ENCODE results near the gene PKD2L2.
"Not testable (repeated sequence)": the region's sequence is repeated elsewhere in the genome, so short reads cannot be mapped to it uniquely, and the experiment has no call there.

Gene PKD2L2

DNA sequence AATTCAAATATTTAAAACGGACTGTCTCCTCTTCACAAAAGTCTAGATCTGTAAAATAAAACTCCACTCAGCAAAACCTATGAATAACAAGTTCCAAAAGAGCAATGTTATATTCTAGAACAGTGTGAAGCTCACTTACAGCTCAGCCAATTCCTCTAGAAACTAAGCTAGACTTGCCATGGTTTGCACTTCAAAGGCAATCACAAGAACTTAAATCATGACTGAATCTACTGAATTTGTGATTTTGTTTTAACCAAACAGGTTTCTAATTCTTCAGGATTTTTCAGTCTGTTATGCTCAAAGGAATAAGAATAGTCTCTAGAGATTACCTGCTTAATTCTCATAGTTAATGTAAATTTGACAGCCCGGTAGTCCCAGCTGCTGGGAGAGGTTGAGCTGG is 1.4 kb upstream of the PKD2L2 start:
- DNase-seq (ENCODE audit: low read depth in 1 of 2, low spot score in 1 of 2) = no peak

DNA sequence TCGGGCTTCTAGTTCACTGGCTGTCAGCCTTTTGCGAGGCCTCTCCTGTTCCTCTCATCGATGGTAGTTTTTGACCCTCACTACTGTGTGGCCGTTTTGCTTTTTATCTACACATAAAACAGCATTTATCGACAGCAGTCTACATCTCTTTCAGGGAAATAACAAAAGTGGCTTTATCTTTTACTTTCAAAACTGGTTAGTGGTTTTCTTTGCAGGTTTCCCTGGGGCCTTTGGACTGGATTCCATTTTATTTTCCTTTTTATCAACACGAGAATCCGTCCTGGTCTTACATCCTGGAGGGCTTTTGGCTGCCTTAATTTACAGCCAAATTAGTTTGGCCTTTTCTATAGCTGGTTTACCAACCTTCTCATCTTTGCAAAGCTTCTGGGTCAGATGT is 793 bp upstream of the PKD2L2 start:
- no peak for DNase-seq (ENCODE audit: low read depth in 1 of 2, low spot score in 1 of 2)

DNA sequence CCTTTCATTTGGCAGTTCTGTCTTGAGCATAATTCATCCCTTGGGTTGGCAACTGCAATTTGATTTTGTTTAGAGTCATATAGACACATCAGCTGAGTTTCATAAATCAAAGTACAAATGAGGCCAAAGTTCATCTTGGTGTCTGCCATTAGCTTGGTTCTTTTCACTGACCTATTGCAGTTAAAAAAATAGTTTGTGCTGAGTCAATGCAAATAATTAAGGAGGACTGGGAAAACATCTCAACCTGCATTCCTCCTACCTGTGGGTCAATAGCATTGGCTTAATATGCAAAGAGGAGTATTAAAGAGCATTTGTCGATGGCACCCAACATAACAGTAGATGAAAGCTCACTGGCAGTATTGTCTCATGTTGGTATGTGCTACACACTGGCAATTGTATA is 1.6 kb downstream of the PKD2L2 start:
- DNase-seq (ENCODE audit: low read depth in 1 of 2, low spot score in 1 of 2) = no peak

DNA sequence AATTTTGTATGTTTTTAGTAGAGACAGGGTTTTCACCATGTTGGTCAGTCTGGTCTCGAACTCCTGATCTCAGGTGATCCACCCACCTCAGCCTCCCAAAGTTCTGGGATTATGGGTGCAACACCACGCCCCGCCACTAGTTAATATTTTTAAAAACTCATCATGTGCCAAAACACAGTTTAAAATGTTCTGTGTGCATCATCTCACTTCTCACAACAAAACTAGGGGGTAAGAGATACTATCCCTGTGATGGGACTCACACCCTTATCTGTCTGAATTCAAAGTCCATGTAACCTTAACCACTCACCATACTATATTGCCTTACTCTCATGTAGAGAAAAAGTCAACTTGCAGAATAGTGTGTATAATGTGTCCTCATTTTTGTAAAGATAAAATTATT is 2.6 kb downstream of the PKD2L2 start:
- DNase-seq (ENCODE audit: low read depth in 1 of 2, low spot score in 1 of 2) = no peak

DNA sequence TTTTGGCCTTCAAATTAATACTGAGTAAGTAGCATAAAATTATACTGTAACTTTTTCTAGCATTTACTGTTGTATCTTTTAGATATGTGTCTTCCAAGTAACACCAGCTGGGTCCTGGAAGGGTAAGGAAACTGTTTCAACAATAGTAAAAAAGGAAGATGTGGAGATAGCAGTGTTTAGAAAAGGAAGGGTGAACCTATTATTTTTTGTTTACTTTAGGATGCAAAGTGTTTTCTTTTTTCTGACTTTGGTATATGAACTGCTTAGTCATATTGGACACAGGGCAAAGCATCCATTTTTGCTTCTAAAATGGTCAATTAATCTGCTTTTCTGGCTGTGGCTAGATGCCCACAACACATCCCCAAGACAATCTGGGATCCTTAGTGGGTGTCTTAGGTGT is 5.3 kb downstream of the PKD2L2 start:
- DNase-seq (ENCODE audit: low read depth in 1 of 2, low spot score in 1 of 2) = no peak

DNA sequence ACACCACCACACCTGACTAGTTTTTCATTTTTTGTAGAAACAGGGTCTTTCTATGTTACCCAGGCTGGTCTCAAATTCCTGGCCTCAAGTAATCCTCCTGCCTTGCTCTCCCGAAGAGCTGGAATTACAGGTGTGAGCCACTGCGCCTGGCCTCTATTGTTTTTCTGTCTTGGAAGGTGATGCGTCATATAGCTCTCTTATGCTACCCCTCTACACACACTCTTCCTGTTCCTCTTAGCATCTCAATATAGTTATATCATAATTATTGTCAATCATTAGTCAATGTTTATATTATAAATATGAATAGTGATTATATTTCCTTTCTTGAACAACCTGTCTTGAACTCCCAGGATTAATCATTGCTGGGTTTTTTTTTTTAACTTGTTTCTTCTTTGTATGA is 7.3 kb downstream of the PKD2L2 start:
- no peak for DNase-seq (ENCODE audit: low read depth in 1 of 2, low spot score in 1 of 2)

DNA sequence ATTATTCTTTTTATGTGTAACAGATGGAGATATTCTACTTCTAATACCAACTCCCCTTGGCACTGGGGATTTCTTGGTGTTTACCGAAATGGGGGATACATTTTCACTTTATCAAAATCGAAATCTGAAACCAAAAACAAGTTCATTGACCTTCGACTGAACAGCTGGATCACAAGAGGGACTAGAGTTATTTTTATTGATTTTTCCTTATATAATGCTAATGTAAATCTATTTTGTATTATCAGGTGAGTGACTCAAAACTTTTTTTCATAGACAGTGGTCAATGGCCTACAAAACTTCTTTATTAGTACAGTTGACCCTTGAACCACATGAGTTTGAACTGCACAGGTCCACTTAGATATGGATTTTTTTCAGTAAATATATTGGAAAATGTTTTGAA is 10.2 kb downstream of the PKD2L2 start:
- no peak for DNase-seq (ENCODE audit: low read depth in 1 of 2, low spot score in 1 of 2)

DNA sequence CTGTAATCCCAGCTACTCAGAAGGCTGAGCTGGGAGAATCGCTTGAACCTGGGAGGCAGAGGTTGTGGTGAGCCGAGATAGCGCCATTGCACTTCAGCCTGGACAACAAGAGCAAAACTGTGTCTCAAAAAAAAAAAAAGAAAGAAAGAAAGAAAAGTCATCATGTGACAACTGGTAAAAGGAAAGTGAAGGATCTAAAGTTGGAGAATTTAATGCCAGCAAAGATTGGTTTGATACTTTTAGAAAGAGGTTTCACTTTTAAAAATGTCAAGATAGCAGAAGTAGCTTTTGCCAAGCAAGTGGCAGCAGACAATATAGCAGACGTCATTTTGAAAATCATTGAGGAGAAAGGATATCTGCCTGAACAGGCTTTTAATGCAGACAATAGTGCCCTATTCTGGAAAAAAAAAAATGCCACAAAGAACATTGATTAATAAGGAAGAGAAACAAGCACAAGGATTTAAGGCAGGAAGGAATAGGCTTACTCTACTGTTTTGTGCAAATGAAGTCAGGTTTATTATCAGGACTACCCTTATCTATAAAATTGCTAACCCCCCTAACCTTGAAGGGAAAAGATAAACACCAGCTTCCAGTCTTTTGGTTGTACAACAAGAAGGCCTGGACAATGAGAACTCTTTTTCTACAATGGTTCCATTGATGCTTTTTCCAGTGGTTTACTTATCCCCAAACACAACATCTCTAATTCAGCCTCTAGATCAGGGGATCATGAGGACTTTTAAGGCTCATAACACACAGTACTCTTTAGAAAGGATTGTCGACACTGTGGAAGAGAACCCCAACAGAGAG is 12.0 kb downstream of the PKD2L2 start:
- DNase-seq (ENCODE audit: low read depth in 1 of 2, low spot score in 1 of 2) = no peak

DNA sequence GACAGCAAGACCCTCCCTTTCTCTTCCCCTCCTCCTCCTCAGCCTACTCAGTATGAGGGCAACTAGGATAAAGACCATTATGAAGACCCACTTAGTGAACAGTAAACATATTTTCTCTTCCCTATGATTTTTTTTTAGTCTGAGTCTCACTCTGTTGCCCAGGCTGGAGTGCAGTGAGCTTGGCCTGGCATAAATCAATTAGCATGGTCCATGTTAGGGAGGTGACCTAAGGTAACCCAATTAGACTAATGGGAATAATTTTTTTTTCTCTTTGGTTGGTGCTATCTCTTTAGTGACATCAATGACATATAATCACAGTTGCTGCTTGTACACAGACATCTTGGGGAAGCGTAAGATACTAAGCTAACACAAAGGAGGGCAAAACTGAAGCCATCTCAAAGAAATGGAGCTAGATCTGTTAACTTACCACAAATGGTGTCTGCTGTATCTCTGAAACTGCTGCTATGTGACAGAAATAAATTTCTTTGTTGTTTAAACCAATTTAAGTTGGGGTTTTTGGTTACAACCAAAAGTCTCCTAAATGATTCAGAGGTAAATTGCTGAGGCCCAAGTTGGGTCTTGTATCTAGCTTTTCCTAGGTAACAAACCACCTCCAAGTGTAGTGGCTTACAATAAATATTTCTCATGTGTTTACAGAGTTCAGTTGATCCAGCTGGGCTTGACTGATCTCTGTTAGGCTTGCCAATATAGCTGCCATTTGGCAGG is 13.3 kb downstream of the PKD2L2 start:
- no peak for DNase-seq (ENCODE audit: low read depth in 1 of 2, low spot score in 1 of 2)

DNA sequence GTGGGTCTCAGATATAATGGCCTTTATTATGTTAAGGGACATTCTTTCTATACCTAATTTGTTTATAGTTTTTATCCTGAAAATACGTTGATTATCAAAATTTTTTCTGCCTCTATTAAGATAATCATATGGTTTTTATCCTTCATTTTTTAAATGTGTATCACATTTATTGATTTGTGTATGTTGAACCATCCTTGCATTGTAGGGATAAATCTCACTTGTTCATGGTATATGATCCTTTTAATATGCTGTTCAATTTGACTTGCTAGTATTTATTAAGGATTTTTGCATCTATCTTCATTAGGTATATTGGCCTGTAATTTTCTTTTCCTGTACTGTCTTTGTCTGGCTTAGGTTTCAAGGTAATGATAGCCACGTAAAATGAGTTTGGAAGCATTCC is 25.5 kb downstream of the PKD2L2 start:
- DNase-seq (ENCODE audit: low read depth in 1 of 2, low spot score in 1 of 2) = no peak

DNA sequence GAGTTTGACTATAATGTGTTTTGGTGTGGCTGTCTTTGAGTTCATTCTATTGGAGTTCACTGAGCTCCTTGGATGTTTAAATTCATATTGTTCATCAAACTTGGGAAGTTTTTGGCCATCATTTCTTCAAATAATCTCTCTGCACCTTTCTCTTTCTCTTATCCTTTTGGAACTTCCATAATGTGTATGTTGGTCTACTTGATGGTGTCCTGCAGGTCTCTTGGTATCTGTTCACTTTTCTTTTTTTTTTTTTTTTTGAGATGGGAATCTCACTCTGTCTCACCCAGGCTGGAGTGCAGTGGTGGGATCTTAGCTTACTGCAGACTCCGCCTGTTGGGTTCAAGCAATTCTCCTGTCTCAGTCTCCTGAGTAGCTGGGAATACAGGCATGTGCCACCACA is 27.7 kb downstream of the PKD2L2 start:
- no peak for DNase-seq (ENCODE audit: low read depth in 1 of 2, low spot score in 1 of 2)

DNA sequence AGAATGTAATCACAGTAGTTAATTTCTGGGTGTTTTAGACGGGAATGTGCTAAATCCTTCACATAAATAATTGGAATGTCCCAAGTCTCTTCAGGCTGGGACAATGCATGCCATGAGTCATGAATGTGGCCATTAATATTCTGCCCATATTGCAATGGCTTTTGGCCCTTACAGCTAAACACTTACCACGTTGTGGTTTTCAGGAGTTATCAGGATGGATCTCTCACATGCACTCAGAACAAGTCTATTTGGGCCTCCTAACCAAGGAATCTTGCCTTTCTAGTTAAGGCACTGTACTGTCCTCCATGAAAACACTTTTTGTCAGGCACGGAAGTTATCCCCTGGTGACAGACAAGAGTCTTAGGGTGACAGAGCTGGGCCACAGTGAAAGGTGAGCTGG is 32.7 kb downstream of the PKD2L2 start:
- no peak for DNase-seq (ENCODE audit: low read depth in 1 of 2, low spot score in 1 of 2)

DNA sequence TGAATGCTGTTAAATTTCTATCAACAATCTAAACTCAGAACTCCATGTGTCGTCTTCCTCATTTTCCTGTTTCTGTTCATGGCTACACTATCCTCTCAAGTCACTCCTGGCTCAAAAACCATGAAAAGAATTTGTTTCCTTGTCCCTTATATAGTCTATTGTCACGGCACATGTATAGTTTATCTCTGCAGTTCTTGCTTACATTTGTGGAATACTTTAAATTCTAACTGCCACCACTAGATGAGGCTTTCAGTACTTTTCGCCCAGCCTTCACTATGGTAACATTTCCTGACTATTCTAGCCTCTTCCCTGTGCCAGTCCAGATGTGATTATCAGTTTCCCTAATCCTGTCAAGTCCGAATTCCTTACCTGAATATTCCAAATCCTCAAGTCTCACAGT is 34.6 kb downstream of the PKD2L2 start:
- DNase-seq (ENCODE audit: low read depth in 1 of 2, low spot score in 1 of 2) = no peak

DNA sequence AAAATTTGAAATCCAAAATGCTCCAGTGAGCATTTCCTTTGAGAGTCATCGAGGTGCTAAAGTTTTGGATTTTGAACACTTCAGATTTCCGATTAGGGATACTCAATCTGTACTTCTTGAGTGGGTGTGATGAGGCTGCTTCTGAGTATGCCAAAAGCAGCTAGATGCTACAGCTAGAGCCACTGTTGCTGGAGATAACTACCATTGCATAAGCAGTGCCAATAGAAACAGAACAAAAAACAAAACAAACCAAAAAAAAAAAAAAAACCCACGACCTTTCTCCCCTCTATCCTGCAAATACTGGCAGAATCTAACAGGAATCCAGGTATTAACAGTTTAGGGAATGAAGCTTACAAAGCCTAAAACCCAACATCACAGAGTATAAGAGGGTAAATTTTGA is 43.5 kb downstream of the PKD2L2 start:
- no peak for DNase-seq (ENCODE audit: low read depth in 1 of 2, low spot score in 1 of 2)

DNA sequence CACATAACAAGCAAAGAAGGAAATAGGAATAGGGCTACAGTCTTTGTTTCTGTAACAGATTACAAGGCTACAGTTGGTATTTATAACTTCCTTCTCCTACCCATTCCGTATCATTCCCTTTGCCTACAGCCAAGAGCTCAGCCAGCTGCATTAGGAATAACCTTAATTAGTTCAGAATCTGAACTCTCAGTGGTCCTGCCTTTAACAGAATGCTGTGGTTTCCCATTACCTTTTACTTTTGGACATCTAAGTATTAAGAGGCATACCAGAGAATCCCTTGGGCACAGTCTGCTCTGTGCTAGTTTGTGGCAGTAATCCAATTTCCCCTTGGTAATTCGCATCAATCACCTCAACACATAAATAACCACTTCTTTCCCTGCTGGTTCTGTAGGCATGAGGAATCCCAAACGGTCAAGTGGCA is 44.2 kb downstream of the PKD2L2 start:
- DNase-seq (ENCODE audit: low read depth in 1 of 2, low spot score in 1 of 2) = no peak

DNA sequence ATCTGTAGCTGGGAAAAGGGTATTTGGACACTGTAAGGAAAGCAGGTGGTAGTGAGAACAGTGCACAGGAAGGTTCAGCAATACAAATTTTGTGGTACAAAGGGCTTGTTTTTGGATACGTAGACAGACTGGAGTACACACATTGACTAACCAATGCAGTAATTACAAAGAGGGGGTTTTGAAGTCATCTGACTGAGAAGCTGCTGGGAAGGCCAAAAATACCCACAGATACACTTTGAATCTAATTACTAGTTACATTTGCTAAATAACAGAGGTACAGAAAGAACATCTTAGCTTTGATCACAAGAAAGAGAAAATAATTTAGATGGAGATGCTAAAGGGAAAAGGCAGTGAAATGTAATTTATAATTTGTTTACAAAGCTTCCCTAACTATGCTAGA is 45.9 kb downstream of the PKD2L2 start:
- no peak for DNase-seq (ENCODE audit: low read depth in 1 of 2, low spot score in 1 of 2)

DNA sequence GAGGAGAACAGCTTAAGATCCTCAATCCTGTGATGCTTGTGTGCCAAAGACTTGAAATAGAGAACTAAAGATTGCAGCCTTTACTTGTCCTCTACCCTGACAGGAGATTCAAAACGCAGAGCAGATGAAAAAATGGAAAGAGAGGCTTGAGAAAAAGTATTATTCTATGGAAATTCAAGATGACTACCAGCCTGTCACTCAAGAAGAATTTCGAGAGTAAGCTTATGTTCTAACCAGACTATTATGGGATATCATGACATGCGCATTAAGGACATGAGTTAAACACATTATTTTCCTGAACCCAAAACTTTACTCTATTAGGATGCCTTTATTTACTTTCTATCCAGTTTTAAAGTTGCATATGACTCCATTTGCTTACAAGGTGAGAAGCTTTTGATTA is 46.4 kb downstream of the PKD2L2 start:
- DNase-seq (ENCODE audit: low read depth in 1 of 2, low spot score in 1 of 2) = no peak

DNA sequence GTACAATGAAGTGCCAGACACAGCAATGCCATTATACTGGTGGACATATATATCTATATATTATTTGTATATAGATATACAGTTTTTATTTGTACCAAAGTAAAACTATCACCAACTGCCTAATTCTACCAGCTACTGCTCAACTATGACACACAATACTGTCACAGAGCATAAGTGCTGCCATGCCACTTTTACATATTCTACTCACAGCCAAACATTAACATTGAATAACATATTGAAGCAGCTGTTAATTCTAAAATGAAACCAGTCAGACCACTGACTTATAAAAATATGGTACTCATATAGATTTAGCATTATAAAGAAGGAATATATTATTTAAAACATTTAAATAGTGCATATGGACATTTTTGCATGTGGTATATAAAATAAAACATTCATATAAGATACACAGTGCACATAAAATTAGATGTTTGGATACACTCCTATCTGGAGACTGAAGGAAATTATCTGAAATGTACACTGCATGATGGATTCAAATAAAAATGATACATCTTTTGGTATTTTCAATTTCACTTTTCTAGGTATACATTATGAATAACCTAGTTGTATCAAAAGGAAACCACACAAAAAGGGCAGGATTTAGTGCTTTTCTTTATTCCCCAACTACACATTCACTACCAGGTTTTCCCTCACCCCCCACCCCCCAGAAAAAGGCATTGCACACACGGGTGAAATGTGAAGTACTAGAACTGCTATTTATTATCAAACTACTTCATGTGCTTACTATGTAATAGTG is 48.9 kb downstream of the PKD2L2 start:
- DNase-seq (ENCODE audit: low read depth in 1 of 2, low spot score in 1 of 2) = no peak

DNA sequence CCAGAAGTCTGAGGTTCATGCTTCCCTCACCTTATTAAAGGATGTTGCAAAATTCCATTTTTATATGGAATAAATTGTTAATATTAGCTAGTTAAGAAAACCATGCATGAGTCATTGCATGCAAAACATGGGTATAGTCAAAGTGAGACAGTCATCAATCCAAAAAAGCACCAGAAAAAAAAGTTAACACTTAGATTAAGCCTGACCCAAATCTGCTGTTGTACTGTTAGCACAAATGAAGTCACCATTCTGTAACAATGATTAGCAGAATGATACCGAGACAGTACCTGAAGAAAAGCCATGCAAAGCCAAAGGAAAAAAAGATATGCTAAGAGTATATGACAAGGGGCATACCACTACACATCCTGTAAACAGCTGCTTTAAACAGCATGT is 49.5 kb downstream of the PKD2L2 start:
- no peak for DNase-seq (ENCODE audit: low read depth in 1 of 2, low spot score in 1 of 2)

DNA sequence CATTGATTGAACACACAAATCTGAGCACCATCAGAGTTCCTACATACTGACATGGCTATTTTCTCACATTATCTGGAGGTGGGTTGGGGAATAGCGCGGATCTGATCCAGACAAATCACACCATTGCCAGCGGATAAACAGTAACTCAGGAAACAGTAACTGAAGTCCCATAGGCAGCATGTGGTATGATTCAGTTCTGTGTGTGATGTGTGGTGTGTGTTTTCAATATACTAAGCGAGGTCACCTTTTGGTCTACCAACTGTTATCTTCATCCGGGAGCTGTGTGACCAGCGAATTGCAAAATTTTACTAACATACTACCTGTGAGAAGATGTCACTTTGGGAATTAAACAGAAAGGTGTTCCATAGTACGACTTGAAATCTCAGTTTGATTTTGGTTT is 50.1 kb downstream of the PKD2L2 start:
- no peak for DNase-seq (ENCODE audit: low read depth in 1 of 2, low spot score in 1 of 2)

DNA sequence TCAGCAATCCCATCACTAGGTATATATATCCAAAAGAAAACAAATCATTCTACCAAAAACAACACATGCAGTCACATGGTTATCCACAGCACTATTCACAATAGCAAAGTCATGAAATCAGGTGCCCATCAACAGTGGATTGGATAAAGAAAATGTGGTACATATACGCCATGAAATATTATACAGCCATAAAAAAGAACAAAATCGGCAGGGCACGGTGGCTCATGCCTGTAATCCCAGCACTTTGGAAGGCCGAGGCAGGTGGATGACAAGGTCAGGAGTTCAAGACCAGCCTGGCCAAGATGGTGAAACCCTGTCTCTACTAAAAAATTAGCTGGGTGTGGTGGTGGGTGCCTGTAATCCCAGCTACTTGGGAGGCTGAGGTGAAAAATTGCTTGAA is 55.0 kb downstream of the PKD2L2 start:
- not testable (repeated sequence) for DNase-seq (ENCODE audit: low read depth in 1 of 2, low spot score in 1 of 2)

DNA sequence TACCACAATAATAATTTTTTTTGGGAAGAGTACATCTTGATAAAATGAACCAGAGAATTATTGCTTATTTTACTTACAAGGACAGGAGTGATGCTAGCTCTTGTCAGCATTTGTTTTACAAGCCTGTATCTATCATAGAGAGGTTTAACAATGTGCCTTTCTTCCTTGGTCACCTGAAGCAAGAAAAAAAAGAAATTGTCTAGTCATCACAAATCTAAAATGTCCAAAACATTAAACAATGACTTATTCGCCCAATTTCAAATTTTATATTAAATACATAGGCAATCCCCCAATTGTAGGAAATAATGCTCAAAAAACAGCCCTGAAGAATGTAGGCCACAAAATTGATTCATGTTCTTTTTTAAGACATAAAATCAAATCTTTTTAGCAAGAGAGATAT is 56.6 kb downstream of the PKD2L2 start:
- DNase-seq (ENCODE audit: low read depth in 1 of 2, low spot score in 1 of 2) = no peak

All from activated T-helper 1 cell treated with anti-CD3 and anti-CD28 coated beads, Interleukin-2, amount 50 U/mL, for 16 hours (primary cell).